Dermis microvascular lymphatic vessel endothelial cell (primary cell): Measurements from ENCODE around the gene BARX1. TPM values are rescaled to one million over a fixed set of nuclear protein-coding genes. Genes with fewer than 3 reads are reported as not detected.
"Not testable (repeated sequence)": the region's sequence is repeated elsewhere in the genome, so short reads cannot be mapped to it uniquely, and the experiment has no call there.

Experiments
- DNase-seq, 2 donors: peaks; one replicate each; pipeline versions ENCODE4 v3.0.0 to v3.0.0-alpha.2; 2010; ENCODE audit warnings: low read depth in 2 of 2
- total RNA-seq: library from RNA; depleted of rRNA; stranded (reverse); fragments of >200 nt; gene quantifications from 2 replicates; pipeline ENCODE4 v1.2.1, GENCODE V29; 2014

Gene BARX1
- not detected in 2 replicates for total RNA-seq

DNA sequence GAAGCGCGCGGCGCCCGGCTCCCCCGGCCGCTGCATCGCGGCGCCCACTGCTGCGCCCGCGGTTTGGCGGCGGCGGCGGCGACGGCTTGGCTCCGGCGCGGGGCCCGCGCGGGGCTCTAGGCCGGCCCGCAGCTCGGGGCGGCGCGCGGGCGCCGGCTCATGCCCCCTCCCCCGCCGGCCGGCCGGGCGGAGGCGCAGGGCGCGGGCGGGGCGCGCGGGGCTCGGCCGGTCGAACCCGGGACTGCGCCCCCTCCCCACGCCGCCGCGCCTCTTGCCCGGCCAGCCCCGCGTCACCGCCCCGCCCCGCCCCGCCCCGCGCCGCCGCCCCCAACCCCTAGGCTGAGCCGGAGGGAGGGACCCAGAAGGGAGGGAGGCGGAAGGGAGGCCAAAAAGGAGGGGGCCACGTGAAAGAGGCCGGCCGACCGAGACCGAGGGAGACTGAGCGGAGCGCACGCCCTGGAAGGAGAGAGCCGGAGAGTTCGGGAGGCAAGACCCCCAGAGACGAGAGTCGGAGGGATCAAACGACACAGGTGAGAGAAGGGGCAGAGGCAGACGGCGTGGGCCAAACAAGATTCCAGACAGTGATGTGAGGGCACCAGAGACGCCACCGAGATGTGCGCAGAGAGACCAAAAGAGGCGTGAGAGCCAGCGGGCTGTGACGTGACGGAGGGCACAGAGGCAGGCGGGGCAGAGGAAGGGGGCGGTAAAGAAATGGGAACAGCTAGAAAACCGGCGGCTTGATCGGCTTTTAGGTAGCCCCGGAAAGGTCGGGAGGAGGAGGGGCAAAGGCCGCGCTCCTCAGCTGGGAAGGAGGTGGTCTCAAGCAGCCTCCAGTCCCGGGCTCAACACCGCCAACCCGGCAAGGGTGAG, at the start of gene BARX1:
Gene BARX1 (minus strand): TSS at position 245 of the 870 bp plus-strand sequence. CDS start 209 bp downstream, at position 36.
- DNase-seq: no peak

GRCh38 chr9:94002316-94003140, 47.4 kb upstream of the BARX1 start:
- DNase-seq: peak; percentile 20 to 67

GRCh38 chr9:93996863-93997262, 41.7 kb upstream of the BARX1 start:
- DNase-seq: no peak

DNA sequence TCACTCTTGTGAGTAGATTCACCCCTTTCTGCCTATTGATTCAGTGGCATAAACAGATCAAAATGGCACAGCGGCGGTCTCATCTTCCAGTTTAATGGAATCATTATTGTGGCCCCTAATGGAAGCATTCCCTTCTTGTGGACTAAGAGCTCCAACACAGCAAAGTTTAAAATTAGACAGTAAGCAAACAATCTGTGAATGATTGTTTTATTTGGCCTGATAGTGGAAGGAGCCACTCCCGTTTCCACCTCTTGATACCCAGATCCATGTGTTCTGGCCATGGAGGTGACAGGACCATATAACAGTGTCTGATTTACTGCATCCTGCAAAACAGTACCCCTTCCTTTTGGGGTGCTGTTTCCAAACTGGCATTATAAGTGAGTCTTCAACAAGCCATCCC, 41.2 kb upstream of the BARX1 start:
- DNase-seq: no peak

DNA sequence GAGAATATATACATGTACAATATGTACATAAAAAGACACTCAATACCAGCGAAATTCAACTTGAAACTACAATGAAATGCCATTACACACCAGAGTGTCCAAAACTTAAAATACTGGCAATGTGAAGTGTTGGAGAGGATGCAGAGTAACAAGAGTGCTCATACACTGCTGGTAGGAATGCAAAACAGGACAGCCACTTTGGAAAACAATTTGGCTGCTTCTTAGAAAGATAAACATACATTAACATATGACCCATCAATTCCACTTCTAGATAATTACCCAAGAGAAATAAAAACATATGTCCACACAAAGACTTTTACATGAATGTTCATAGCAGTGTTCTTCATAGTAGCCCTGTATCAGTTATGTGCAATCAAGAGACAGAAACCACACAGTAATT, 39.4 kb upstream of the BARX1 start:
- DNase-seq: no peak

DNA sequence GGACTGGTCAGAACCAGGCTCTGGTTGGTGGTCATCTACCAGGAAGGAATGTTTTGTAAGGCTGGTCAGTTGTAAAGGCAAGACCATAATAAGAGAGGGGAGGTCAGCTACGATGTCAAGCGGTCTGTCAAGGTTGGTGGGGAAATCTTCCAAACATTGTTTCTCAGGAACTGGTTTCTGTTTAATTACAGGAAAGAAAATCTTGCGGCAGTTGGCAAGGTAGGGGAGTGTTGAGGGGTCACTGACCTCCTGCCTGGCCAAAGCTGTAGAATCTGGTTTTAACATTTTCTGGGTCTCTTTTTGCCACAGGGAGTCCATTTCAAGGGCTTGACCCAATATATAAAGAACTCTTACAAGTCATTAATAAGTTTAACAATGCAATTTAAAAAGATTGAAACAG, 39.0 kb upstream of the BARX1 start:
- no peak for DNase-seq

- no peak for DNase-seq
Measured at GRCh38 chr9:93992830-93993229, 37.7 kb upstream of the BARX1 start.

DNA sequence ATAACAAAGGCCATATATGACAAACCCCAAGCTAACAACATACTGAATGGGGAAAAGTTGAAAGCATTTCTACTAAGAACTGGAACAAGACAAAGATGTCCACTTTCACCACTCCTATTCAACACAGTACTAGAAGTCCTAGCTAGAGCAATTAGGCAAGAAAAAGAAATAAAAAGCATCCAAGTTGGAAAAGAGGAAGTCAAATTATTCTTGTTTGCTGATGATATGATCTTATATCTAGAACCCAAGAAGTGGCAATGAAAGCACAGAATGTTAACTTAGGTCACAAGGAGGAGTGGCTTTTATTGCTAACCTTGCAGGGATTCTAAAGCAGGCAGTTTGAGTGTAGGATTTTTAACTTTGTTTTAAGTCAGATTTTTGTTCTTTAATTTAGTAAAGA, 35.3 kb upstream of the BARX1 start:
- no peak for DNase-seq

GRCh38 chr9:93988056-93988455, 32.9 kb upstream of the BARX1 start:
- DNase-seq: no peak

GRCh38 chr9:93984860-93985259, 29.7 kb upstream of the BARX1 start:
- no peak for DNase-seq

GRCh38 chr9:93983875-93984274, 28.7 kb upstream of the BARX1 start:
- DNase-seq: no peak

GRCh38 chr9:93979721-93980120, 24.6 kb upstream of the BARX1 start:
- no peak for DNase-seq

DNA sequence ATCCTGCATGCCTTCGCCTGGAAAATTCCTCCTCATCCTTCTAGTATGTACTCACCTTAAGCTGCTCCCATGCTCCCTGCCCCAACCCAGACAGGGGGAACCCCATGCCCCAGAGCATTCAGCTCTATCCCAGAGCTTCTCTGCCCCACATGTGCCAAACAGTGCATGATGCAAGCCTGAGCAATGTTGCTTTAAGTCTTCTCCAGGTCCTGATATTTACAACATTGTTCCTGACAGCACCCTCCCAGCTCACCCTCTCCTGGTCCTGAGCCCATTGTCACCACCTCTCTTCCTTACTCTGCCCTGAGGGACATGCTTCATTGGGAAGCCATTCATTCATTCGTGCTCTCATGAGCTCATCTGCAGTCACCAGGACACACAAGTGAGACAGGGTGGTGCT, 23.4 kb upstream of the BARX1 start:
- no peak for DNase-seq

DNA sequence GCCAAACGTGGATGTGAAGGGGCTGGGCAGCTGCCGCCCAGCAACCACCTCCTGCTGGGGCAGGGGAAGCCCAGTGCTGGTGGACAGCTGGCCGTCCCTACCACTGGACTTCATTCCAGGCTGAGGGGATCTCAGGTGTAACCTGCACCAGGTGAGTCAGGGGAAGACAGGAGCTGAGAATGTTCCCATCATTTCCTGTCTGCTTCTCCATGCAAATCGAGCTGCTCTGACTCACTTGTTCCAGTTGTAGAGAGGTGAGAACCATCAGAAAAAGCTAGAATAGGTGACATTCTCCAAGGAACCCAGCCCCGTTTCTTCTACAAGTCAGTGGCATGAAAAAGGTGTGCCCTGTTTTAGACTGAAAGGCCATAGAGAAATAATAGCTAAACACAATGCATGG, 21.8 kb upstream of the BARX1 start:
- DNase-seq: no peak

GRCh38 chr9:93976081-93976480, 20.9 kb upstream of the BARX1 start:
- DNase-seq: no peak

GRCh38 chr9:93975262-93975661, 20.1 kb upstream of the BARX1 start:
- DNase-seq: no peak

DNA sequence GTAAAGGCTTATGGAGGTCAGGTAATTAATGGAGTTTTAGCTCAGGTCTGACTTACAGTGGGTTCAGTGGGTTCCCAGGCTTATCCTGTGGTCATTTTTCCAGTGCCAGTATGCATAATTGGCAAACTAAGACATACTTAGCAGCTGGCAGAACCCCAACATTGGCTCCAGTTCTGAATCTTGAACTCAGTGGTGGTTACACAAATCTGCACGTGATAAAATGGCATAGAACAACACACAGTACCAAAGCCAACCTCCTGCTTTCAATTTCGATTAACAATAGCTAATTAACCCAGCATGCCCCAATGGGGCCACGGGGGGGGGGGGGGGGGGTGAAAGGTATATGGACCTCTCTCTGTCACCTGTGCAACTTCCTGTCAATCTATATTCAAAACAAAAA, 19.0 kb upstream of the BARX1 start:
- DNase-seq: no peak

GRCh38 chr9:93972655-93973054, 17.5 kb upstream of the BARX1 start:
- not testable (repeated sequence) for DNase-seq

GRCh38 chr9:93969328-93969661, 14.1 kb upstream of the BARX1 start:
- DNase-seq: no peak

GRCh38 chr9:93968451-93969327, 13.5 kb upstream of the BARX1 start:
- DNase-seq: no peak

DNA sequence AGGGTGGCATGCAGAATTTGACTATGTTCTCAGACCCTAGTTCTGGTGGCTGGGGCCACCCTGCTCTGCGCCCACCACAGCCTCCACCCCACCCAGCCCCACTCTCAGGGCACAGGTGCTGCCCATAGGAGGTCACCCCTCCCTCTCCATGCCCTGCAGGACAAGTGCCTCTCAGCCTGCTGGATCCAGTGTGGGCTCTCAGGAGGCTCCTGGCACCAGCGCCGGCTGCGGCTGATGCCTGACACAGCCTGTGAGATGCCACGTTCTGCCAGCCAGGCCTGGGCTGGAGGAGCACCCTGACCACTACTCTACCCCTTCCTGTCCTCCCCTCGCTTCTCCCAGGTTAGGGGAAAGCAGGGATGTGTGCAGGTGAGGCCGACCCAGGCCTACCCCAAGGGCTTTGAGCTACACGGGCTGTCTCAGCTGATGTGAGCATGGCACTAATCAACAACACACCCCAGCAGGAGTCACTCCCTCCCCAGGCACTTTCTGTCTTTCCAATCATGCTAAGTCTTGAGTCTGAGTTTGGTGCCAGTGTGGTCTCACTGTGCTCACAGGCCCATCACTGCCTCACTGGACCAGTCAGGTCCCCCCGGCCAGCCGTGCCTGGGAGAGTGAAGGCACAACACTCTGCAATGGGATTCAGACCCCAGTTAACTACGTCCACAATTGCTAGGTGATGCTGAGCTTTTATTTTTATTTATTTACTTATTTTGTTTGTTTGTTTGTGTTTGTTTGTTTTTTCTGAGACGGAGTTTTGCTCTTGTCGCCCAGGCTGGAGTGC, 12.1 kb upstream of the BARX1 start:
- no peak for DNase-seq
